Fibroblast of skin of scalp (primary cell): ENCODE measurements around the gene FAM174B. TPM values are rescaled to one million over a fixed set of nuclear protein-coding genes. Genes with fewer than 3 reads are reported as not detected.

Experiments
- DNase-seq: peaks from one replicate; pipeline ENCODE4 v3.0.0-alpha.2; 2013
- polyA plus RNA-seq, 2 experiments: library from polyadenylated mRNA; unstranded; fragments of 120-200 nt; gene quantifications; one replicate each; pipeline ENCODE4 v1.2.1, GENCODE V29; 2013; ENCODE audit not compliant: insufficient read length in 2 of 2

The FAM174B gene
- polyA plus RNA-seq (2013, experiment 1 of 2; ENCODE audit: insufficient read length), result 6.1 TPM
- polyA plus RNA-seq (2013, experiment 2 of 2; ENCODE audit: insufficient read length), result 6.2 TPM

GRCh38 chr15:92655178-92655995 is at the start of gene FAM174B:
FAM174B (minus strand) TSS chr15:92655775.
- peak; percentile 60 for DNase-seq

GRCh38 chr15:92696096-92696495 is 40.5 kb upstream of the FAM174B start:
- no peak for DNase-seq

DNA sequence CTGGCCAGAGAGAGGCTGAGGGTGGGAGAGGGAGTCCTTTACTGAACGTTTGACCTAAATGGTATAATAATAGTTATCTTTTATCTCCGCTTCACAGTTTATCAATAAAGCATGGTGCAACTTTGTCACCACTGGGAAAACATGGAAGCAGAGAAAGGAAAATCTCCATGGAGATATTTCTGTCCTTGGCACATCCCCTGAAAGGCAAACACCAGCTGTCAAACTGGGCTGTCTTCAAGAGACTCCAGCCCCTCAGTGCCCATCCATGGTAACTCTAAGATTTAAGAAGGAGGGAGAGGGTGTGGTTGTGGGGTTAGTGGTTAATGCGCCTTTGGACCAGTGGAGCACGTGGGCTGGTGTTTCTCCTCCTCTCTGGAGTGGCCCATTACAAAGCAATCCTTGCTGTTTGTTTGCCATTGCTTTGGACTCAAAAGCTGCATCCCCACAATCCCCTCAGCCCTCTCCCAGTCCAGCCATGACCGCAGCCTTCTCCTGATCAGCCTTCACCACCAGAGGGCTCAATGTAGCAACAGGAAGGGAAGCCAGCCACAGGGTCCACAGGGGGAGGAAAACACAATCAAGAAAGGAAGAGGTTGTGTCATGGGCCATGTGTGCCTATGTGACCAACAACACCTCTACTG is 38.2 kb upstream of the FAM174B start:
- DNase-seq, result peak; percentile 42

- DNase-seq, result no peak
These were observed 34.8 kb upstream of the FAM174B start for GRCh38 chr15:92690395-92690794.

- no peak for DNase-seq
These were observed 32.2 kb upstream of the FAM174B start for GRCh38 chr15:92687746-92688145.

- no peak for DNase-seq
These were observed 31.6 kb upstream of the FAM174B start for GRCh38 chr15:92687195-92687602.

DNA sequence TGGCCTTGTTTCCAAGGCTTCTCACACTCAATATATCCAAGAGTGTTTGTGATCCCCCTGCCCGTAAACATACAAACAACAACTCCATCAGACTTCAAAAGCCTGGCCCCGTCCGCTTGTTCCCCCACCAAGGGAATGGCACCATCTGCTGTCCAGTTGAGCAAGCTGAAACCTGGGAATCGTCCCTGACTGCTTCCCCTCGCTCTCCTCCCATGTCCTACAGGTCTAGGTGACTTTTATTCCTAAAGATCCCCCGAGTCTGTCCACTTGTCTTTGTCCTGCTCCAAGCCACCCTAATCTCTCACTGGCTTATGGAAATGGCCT is 27.9 kb upstream of the FAM174B start:
- DNase-seq, result peak; percentile 49

DNA sequence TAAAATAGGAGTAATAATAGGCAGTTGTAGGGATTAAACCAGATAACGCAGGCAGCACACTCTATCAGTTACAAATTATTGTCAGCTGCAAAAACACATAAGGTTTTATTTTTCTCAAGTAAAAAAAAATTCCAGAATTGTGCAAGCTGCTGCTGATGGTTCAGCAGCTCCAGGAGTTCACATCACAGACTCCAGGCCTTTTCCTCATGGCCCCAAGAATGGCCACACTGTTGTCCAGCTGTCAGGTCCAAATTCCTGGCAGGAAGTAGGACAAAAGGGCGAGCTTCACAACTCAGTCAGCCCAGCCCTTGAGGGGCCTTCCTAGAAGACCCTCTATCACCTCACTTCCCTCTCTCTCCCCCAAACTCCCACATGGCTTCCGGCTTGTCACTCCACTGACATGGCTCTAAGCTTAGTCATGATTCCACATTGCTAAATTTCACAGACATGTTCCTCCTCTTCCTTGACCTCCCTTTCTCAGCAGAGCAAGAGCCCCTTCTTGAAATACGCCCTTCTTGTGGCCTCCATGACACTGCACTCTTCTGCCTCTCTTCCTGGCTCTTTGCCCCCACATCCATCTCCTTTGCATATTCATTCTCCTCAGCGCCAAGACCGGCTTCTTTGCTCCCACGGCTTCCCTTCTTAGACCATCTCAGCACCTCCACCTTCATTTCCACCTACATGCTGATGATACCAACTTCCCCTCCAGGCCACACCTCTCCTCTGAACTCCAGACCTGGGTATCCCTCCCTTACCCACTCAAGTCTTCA is 27.4 kb upstream of the FAM174B start:
- DNase-seq, result peak; percentile 69

GRCh38 chr15:92681141-92681631 is 25.6 kb upstream of the FAM174B start:
- peak; percentile 96 for DNase-seq

- DNase-seq, result no peak
These were observed 22.4 kb upstream of the FAM174B start for GRCh38 chr15:92677999-92678398.

- no peak for DNase-seq
These were observed 21.0 kb upstream of the FAM174B start for GRCh38 chr15:92676561-92676960.

DNA sequence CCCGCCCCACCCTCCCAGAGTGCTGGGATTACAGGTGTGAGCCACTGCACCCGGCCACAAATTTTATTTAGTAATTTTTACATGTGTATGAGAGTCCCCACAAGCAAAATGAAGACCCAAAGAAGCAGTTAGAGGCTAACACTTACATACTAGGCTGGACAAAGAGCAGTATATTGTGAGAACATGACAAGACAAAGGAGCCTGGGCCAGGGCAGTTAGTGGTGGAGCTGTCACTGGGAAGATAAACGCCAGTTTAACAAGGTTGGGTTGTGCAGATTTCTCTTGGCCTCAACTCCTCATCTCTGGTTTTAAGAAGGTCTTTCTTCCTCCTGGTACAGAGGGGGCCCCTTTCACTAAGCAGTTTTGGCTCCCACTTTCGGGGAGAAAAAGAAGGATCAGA is 19.9 kb upstream of the FAM174B start:
- DNase-seq, result no peak

- no peak for DNase-seq
These were observed 18.8 kb upstream of the FAM174B start for GRCh38 chr15:92674347-92674746.

DNA sequence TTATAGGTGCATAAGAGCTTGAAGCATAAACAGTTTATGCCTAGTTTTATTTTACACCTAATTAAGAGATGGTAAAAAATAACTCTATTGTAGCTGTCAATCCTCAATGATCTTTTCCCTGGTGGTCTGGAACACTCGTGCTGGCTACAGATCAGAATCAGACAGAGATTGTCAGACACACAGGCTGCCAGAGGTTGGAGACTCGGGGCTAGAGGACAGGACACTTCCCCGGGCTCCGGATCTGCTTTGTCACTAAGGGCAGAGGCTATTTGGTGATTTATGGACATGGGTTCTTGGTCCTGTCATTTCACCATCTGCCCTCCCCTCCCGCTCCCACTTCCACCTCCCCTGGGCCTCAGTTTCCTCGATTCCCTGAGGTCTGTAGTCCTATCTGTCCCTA is 16.5 kb upstream of the FAM174B start:
- no peak for DNase-seq

- DNase-seq, result no peak
These were observed 15.8 kb upstream of the FAM174B start for GRCh38 chr15:92671406-92671805.

DNA sequence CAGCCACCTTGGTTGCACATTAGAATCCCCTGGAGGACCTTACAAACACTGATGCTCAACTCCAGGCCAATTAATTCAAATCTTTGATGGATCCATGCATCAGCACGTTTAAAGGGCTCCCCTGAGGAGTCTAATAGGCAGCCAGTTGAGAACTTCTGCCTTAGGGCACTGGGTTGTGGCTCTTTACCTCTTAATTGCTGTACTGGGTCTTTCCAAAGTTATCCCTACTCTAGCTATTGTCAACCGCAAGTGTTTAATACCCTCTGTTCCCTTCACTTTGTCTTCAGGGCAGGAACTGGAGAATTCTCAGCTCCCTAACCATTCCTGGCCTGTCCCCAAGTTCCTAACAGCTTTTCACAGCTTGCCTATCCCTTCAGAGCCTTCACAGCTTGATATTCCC is 15.0 kb upstream of the FAM174B start:
- DNase-seq, result no peak

DNA sequence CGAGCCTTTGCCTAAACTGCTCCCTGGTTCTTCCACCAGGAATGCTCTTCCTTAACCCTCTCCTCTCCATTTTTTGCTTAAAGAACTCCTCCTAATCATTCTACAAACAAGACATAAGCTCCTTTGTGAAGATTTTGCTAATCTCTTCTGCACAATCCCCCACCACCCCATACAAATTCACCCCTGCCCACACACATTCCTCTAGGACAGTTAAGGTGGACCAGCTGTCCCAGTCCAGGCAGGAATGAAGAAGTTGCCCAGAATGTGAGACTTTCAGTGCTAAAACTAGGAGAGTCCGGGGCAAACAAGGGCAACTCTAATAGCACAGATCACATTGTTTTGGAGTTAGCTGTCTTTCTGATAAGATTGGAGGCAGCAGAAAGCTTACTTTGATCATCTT is 13.9 kb upstream of the FAM174B start:
- no peak for DNase-seq

DNA sequence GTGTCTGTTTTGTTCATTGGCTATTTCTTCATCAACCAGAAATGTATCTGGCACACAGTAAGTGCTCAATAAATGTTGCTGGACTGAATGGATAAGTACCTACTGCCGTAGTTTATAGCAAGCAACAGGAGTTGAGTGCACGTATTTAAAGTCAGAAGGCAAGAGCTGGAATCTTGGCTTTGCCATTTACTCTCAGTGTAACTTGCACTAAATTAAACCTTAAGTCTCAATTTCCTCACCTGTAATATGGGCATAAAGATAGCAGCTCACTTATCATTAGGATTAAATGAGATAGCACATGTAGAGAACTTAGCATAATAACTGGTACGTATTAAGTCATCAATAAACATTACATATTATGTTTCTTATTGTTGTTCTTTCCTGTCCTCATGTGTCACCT is 13.0 kb upstream of the FAM174B start:
- DNase-seq, result no peak

- DNase-seq, result no peak
These were observed 12.5 kb upstream of the FAM174B start for GRCh38 chr15:92667970-92668485.

DNA sequence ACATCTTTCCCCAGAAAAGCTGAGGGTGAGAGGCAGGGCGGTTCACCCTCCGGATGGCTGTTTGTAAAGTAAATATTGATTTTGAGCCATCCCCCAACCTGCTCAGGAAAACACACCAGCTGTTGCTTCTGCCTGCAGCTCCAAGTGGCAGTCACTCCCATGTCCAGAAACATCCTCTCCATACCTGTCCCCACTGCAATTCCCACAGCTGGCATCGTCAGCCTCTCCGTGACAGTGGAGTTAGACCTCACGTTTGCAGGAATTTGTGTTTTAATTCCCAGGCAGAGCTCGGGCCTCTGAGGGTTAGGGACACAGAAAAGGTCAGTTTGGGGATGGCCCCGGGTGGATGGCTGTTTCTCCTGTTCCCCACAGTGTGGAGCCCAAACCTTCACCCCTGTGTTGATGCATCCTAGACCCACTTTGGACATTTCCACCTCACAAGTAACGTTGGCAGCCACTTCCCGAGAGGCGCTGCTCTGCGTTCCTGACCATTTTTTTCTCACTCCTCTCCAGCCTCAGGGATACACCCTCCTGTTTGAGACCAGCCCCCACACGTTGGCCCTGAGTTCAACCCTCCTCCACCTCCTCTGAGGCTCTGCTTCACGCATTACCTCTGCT is 11.8 kb upstream of the FAM174B start:
- no peak for DNase-seq

DNA sequence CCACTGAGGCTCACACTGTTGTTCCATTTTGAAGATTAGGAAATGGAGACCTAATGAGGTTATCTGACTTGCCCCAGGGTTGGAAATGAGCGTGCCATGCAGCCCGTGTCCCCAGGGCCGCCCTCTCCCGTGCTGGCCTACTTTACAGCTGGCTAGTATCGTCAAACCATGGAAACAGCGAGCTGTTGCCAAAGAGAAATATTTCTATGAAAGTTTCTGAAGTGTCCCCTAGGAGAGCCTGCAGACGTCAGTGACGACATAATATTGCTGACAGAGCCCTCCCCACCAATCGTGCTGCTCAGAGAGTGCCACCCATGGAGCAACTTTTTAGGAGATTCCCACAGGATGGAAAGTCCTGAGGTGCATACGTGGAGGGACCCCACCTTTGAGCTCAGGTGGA is 11.2 kb upstream of the FAM174B start:
- DNase-seq, result peak; percentile 27

DNA sequence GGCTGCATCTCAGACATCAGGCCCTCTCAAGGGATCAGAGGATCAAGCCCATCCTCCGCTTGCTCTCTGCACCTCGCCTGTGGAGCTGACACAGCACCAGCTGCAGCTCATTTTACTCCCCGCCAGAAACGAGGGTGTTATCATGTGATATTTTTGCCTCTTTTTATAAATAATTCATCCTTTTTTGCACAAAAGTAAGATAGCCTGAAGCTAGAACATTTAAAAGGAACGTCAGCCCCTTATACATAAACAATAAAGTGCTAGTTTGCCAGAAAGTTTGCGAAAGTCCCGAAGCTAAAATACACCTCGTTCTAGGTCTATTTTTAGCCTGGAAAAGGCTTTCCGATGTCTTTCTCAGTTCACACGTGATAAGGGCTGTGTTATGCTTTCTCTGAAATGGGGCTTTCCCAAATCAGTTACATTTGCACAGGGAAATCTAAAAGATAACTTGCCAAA is 9.6 kb upstream of the FAM174B start:
- DNase-seq, result peak; percentile 15
